ENCODE measurements around the gene WDFY2. TPM values are rescaled to one million over a fixed set of nuclear protein-coding genes. Genes with fewer than 3 reads are reported as not detected.

WDFY2 gene
- polyA plus RNA-seq, 3 donors: 6.5 to 40.1 (median 9.1) TPM

DNA sequence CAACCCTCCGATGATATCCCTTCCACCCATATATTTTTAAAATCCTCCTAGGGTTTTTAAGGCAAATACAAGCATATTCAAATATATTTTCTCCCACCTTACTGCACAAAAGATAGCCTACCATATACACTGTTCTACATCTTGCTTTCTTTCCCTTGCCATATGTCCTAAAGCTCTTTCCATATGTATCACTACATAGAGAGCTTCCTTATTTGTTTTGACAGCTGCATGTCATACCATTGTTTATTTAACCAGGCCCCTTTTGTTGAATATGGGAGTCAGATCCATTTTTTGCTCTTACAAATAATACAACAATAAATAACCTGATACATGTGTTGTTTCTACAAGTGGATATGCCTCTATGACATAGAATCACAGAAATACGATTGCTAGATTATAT, 32.8 kb upstream of the WDFY2 start:
- intact Hi-C loops (cut with micrococcal nuclease): no loop called here
- H2AFZ ChIP-seq (ENCODE audit: insufficient read depth, low read depth, low read length, poor library complexity, severe bottlenecking): no peak overlapping the region
- no peak overlapping the region for H3K27ac ChIP-seq (ENCODE audit: low read depth in 1 of 2, low read length in 2 of 2)
- 100% methylated on average over 1 of the region's 2 CpGs for WGBS (ENCODE audit: insufficient coverage)
- no peak overlapping the region for H3K4me2 ChIP-seq (replicated peaks; ENCODE audit: extremely low read depth, low read length, poor library complexity, severe bottlenecking)
- no peak overlapping the region for H3K4me3 ChIP-seq (replicated peaks in 1 of 3; ENCODE audit: low read depth in 2 of 3, low read length in 3 of 3)
- H3K36me3 Mint-ChIP-seq: no peaks in the 10 kb centered on the region
- no peak overlapping the region for H3K9ac ChIP-seq (ENCODE audit: insufficient read depth, low read length, poor library complexity, severe bottlenecking)
- H3K79me2 ChIP-seq (ENCODE audit: insufficient read depth, low read length): no peaks in the 10 kb centered on the region
- H3K27me3 Mint-ChIP-seq (ENCODE audit: low read depth in 3 of 3): no peaks in the 10 kb centered on the region
- no peaks in the 10 kb centered on the region for H3K9me3 ChIP-seq (replicated peaks in 1 of 2; ENCODE audit: control insufficient read depth in 1 of 2, insufficient read depth in 1 of 2, low read length in 2 of 2)
- H3K27ac Mint-ChIP-seq: no peak overlapping the region
- H3K4me1 ChIP-seq (ENCODE audit: control insufficient read depth in 1 of 2, insufficient read depth in 2 of 2, low read length in 2 of 2): peaks cover 40 to 50% of the 10 kb centered on the region in 2 donors
- H3K4me1 Mint-ChIP-seq: peaks cover 52% of the 10 kb centered on the region
- no peak overlapping the region for H3K4me3 Mint-ChIP-seq
- TF ChIP-seq, protein P1, sequence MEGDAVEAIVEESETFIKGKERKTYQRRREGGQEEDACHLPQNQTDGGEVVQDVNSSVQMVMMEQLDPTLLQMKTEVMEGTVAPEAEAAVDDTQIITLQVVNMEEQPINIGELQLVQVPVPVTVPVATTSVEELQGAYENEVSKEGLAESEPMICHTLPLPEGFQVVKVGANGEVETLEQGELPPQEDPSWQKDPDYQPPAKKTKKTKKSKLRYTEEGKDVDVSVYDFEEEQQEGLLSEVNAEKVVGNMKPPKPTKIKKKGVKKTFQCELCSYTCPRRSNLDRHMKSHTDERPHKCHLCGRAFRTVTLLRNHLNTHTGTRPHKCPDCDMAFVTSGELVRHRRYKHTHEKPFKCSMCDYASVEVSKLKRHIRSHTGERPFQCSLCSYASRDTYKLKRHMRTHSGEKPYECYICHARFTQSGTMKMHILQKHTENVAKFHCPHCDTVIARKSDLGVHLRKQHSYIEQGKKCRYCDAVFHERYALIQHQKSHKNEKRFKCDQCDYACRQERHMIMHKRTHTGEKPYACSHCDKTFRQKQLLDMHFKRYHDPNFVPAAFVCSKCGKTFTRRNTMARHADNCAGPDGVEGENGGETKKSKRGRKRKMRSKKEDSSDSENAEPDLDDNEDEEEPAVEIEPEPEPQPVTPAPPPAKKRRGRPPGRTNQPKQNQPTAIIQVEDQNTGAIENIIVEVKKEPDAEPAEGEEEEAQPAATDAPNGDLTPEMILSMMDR (IDR thresholded peaks at IDR 0.05): no peak
- no peak for DNase-seq
- no peaks in the 10 kb centered on the region for H3K27me3 ChIP-seq (ENCODE audit: control insufficient read depth in 2 of 2, insufficient read depth in 2 of 2, low read length in 2 of 2)
- H3K36me3 ChIP-seq (replicated peaks in 1 of 2; ENCODE audit: control insufficient read depth in 1 of 2, insufficient read depth in 2 of 2, low read length in 2 of 2): no peaks in the 10 kb centered on the region
- no peaks in the 10 kb centered on the region for H3K9me3 Mint-ChIP-seq
- H4K20me1 ChIP-seq (ENCODE audit: insufficient read depth, low read length): no peaks in the 10 kb centered on the region

DNA sequence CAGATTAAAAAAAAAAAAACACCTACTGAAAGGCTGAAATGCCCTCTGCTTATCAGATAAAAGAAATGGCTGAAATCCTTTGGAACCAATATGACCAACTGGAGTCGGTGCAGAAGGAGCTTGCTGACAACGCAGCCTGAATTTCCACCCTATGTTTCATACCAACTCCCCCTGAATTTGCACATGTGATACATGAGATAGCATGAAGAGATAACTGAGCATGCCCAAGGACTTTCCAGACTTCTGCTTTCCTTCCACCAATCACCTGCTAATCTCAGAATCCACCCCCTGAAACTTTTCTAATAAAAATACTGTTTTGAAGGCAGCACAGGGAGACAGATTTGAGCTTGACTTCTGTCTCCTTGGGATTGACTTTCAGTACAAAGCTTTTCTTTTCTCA, 32.2 kb upstream of the WDFY2 start:
- Histone ChIP-seq H3K36me3 (replicated peaks in 1 of 2; ENCODE audit: control insufficient read depth in 1 of 2, insufficient read depth in 2 of 2, low read length in 2 of 2) (no peaks in the 10 kb centered on the region), H3K79me2 (ENCODE audit: insufficient read depth, low read length) (no peaks in the 10 kb centered on the region), H3K4me1 (ENCODE audit: control insufficient read depth in 1 of 2, insufficient read depth in 2 of 2, low read length in 2 of 2) (peaks cover 44 to 54% of the 10 kb centered on the region in 2 donors), H3K4me2 (replicated peaks; ENCODE audit: extremely low read depth, low read length, poor library complexity, severe bottlenecking) (no peak overlapping the region), H3K27ac (ENCODE audit: low read depth in 1 of 2, low read length in 2 of 2) (no peak overlapping the region), H4K20me1 (ENCODE audit: insufficient read depth, low read length) (no peaks in the 10 kb centered on the region), H3K27me3 (ENCODE audit: control insufficient read depth in 2 of 2, insufficient read depth in 2 of 2, low read length in 2 of 2) (no peaks in the 10 kb centered on the region), H3K9ac (ENCODE audit: insufficient read depth, low read length, poor library complexity, severe bottlenecking) (no peak overlapping the region), H3K4me3 (replicated peaks in 1 of 3; ENCODE audit: low read depth in 2 of 3, low read length in 3 of 3) (no peak overlapping the region), H2AFZ (ENCODE audit: insufficient read depth, low read depth, low read length, poor library complexity, severe bottlenecking) (peak overlapping the region; percentile 26), H3K9me3 (replicated peaks in 1 of 2; ENCODE audit: control insufficient read depth in 1 of 2, insufficient read depth in 1 of 2, low read length in 2 of 2) (no peaks in the 10 kb centered on the region)
- H3K36me3 Mint-ChIP-seq: no peaks in the 10 kb centered on the region
- peaks cover 56% of the 10 kb centered on the region for H3K4me1 Mint-ChIP-seq
- no peaks in the 10 kb centered on the region for H3K27me3 Mint-ChIP-seq (ENCODE audit: low read depth in 3 of 3)
- TF ChIP-seq, protein P1 (IDR thresholded peaks at IDR 0.05): no peak
- WGBS (ENCODE audit: insufficient coverage): no CpG with 5 or more reads among the region's 2 CpGs
- H3K27ac Mint-ChIP-seq: peak overlapping the region in 1 of 7 donors; percentile 14
- no peaks in the 10 kb centered on the region for H3K9me3 Mint-ChIP-seq
- DNase-seq: peak in 2 of 3 donors; percentile 41 to 87
- H3K4me3 Mint-ChIP-seq: no peak overlapping the region
- intact Hi-C loops (cut with micrococcal nuclease): no loop called here
